Uterus (tissue), 2 donors: ENCODE data around the gene GPBP1L1.

ENCODE experiments used
- POLR2A ChIP-seq, 2 donors: fragments of 450-650 bp; IDR thresholded peaks; one replicate each; pipeline ENCODE4 v1.6.1; 2016; ENCODE audit warnings: antibody characterized with exemption in 2 of 2, mild to moderate bottlenecking in 1 of 2, moderate library complexity in 1 of 2
- TF ChIP-seq, protein P1 (sequence below), 4 experiments: fragments of 200-600 bp in 2 of 4; fragments of 450-650 bp in 2 of 4; sonication (generic) in 2 of 4; IDR thresholded peaks; one replicate each; pipeline ENCODE4 v1.5.1; 2016 to 2019; ENCODE audit warnings: antibody characterized with exemption in 4 of 4, mild to moderate bottlenecking in 2 of 4, moderate library complexity in 1 of 4

DNA sequence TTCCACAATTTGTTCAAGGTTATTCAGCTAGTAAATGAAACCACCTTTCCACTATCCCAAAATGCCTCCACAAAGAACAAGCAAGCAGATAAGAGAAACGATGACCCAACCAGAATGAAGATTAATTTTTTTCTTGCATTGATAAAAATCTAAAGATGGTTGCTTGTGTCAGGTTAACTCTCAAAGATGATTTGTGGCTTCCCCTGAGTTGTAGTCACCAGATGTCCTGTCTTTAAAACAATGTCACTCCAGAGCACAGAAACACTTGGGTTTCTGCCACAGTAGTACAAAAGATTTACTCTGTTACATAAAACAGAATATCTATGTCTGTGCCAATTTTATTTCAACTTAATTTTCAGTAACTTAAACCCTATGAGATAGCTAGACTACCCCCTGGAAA, 51.1 kb downstream of the GPBP1L1 start:
- TF ChIP-seq, protein P1, sequence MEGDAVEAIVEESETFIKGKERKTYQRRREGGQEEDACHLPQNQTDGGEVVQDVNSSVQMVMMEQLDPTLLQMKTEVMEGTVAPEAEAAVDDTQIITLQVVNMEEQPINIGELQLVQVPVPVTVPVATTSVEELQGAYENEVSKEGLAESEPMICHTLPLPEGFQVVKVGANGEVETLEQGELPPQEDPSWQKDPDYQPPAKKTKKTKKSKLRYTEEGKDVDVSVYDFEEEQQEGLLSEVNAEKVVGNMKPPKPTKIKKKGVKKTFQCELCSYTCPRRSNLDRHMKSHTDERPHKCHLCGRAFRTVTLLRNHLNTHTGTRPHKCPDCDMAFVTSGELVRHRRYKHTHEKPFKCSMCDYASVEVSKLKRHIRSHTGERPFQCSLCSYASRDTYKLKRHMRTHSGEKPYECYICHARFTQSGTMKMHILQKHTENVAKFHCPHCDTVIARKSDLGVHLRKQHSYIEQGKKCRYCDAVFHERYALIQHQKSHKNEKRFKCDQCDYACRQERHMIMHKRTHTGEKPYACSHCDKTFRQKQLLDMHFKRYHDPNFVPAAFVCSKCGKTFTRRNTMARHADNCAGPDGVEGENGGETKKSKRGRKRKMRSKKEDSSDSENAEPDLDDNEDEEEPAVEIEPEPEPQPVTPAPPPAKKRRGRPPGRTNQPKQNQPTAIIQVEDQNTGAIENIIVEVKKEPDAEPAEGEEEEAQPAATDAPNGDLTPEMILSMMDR (IDR thresholded peaks at IDR 0.05), result no peak
- no peak for TF ChIP-seq POLR2A (IDR thresholded peaks at IDR 0.05)
